ENCODE data around the gene PSMB3. TPM values are rescaled to one million over a fixed set of nuclear protein-coding genes. Genes with fewer than 3 reads are reported as not detected.

Gene PSMB3
- total RNA-seq, 1 experiment from 2014 or later, result 233 TPM

- no peak overlapping the region for H3K4me3 ChIP-seq (ENCODE audit: low read depth in 2 of 2, low read length in 2 of 2)
- POLR2A ChIA-PET, result no interaction called here
Measured at GRCh38 chr17:38797158-38797490, 44.6 kb downstream of the PSMB3 start.

GRCh38 chr17:38797828-38798227 lies 45.3 kb downstream of the PSMB3 start:
- in situ Hi-C loops (cut with HindIII; ENCODE audit: low pct_unique_long_range_greater_than_20kb, low sequenced_read_pairs), result no loop called here
- POLR2A ChIA-PET, result no interaction called here

More at GRCh38 chr17:38797158-38797490, 44.6 kb downstream of the PSMB3 start:
- DNase-seq (ENCODE audit: low read depth, low spot score), result no peak
- intact Hi-C loops (cut with micrococcal nuclease; ENCODE audit: unreplicated experiment), result no loop called here
- CTCF ChIA-PET, result no interaction called here
- TF ChIP-seq POLR2AphosphoS5 (IDR thresholded peaks at IDR 0.05; ENCODE audit: low read depth, low read length) (no peak), TCF7L2 (IDR thresholded peaks at IDR 0.05; ENCODE audit: low read depth, low read length) (no peak), CTCF (IDR thresholded peaks at IDR 0.05) (no peak), REST (IDR thresholded peaks at IDR 0.05; ENCODE audit: insufficient read depth in 1 of 2, low read depth in 2 of 2, low read length in 1 of 2) (no peak), SIN3A (IDR thresholded peaks at IDR 0.05; ENCODE audit: borderline replicate concordance, insufficient read depth, low read depth, low read length) (no peak)
- in situ Hi-C loops (cut with HindIII; ENCODE audit: low pct_unique_long_range_greater_than_20kb, low sequenced_read_pairs), result no loop called here
- no peaks in the 10 kb centered on the region for H3K9me3 ChIP-seq (ENCODE audit: control insufficient read depth, insufficient read depth, low read depth, low read length)
- H3K4me1 ChIP-seq (ENCODE audit: control insufficient read depth, insufficient read depth, low read length), result peaks cover 17% of the 10 kb centered on the region
- peaks cover 7% of the 10 kb centered on the region for H3K36me3 ChIP-seq (ENCODE audit: control insufficient read depth, insufficient read depth, low read length)
- no peak overlapping the region for H3K27ac ChIP-seq (ENCODE audit: low read length)
- H3K27me3 ChIP-seq (ENCODE audit: control insufficient read depth, insufficient read depth, low read length), result no peaks in the 10 kb centered on the region
- BruUV-seq (replicated peaks), result no TSS peak
- no peak for ATAC-seq

More at GRCh38 chr17:38797828-38798227, 45.3 kb downstream of the PSMB3 start:
- Histone ChIP-seq H3K36me3 (ENCODE audit: control insufficient read depth, insufficient read depth, low read length) (peaks cover 7% of the 10 kb centered on the region), H3K27ac (ENCODE audit: low read length) (peak overlapping the region; percentile 86), H3K27me3 (ENCODE audit: control insufficient read depth, insufficient read depth, low read length) (no peaks in the 10 kb centered on the region), H3K4me3 (ENCODE audit: low read depth in 2 of 2, low read length in 2 of 2) (peak overlapping the region; percentile 70 to 78), H3K4me1 (ENCODE audit: control insufficient read depth, insufficient read depth, low read length) (peaks cover 17% of the 10 kb centered on the region), H3K9me3 (ENCODE audit: control insufficient read depth, insufficient read depth, low read depth, low read length) (no peaks in the 10 kb centered on the region)
- DNase-seq (ENCODE audit: low read depth, low spot score), result no peak
- intact Hi-C loops (cut with micrococcal nuclease; ENCODE audit: unreplicated experiment), result no loop called here
- TF ChIP-seq SIN3A (IDR thresholded peaks at IDR 0.05; ENCODE audit: borderline replicate concordance, insufficient read depth, low read depth, low read length) (no peak), TCF7L2 (IDR thresholded peaks at IDR 0.05; ENCODE audit: low read depth, low read length) (no peak), POLR2AphosphoS5 (IDR thresholded peaks at IDR 0.05; ENCODE audit: low read depth, low read length) (no peak), CTCF (IDR thresholded peaks at IDR 0.05) (no peak)
- CTCF ChIA-PET, result no interaction called here
- ATAC-seq, result no peak
- BruUV-seq (replicated peaks), result TSS peak; percentile 74
